H1 (cell line): ENCODE measurements around the gene NDUFS7.

ENCODE experiments used
- CTCF ChIP-seq, 3 experiments: IDR thresholded peaks; 1 replicate in 2 of 3; 2 replicates in 1 of 3; pipeline versions ENCODE4 v1.5.1 to v1.6.1; 2011; ENCODE audit warnings: low read length in 3 of 3, mild to moderate bottlenecking in 3 of 3, inconsistent platforms in 2 of 3, low read depth in 1 of 3, moderate library complexity in 1 of 3; ENCODE audit not compliant: insufficient read depth in 1 of 3; ENCODE audit errors: control extremely low read depth in 1 of 3
- POLR2A ChIP-seq, 2 experiments: IDR thresholded peaks; 1 replicate in 1 of 2; 2 replicates in 1 of 2; pipeline ENCODE4 v1.6.1; 2011; ENCODE audit warnings: low read depth in 2 of 2, low read length in 2 of 2, mild to moderate bottlenecking in 2 of 2; ENCODE audit errors: control extremely low read depth in 1 of 2
- SP1 ChIP-seq: IDR thresholded peaks from 2 replicates; pipeline ENCODE4 v1.6.1; 2011; ENCODE audit warnings: low read depth, low read length

- TF ChIP-seq SP1 (no peak), CTCF (IDR thresholded peaks at IDR 0.05; ENCODE audit: control extremely low read depth in 1 of 3, insufficient read depth in 1 of 3, low read depth in 1 of 3, low read length in 3 of 3) (no peak), POLR2A (IDR thresholded peaks at IDR 0.05; ENCODE audit: control extremely low read depth in 1 of 2, low read depth in 2 of 2, low read length in 2 of 2) (no peak)
Observed at GRCh38 chr19:1350867-1351266, 32.8 kb upstream of the NDUFS7 start.
